H1 (cell line): Measurements from ENCODE around the gene EPHA2. TPM values are rescaled to one million over a fixed set of nuclear protein-coding genes. Genes with fewer than 3 reads are reported as not detected.
"Not testable (repeated sequence)": the region's sequence is repeated elsewhere in the genome, so short reads cannot be mapped to it uniquely, and the experiment has no call there.

Experiments used
- CTCF ChIA-PET: fragments of 300-600 bp; sonication (Branson Sonifier 250); formaldehyde crosslinking; loops from one replicate; lab custom pipeline; 2021; ENCODE audit not compliant: partially characterized antibody; lab: Charles Lee
- POLR2A ChIA-PET: fragments of 300-600 bp; sonication (Branson Sonifier 250); formaldehyde crosslinking; loops from one replicate; lab custom pipeline; 2021; ENCODE audit warnings: inconsistent platforms; ENCODE audit not compliant: partially characterized antibody; lab: Charles Lee
- DNase-seq, 2 experiments: peaks; one replicate each; pipeline versions ENCODE4 v3.0.0 to v3.0.0-alpha.2; 2010 to 2022; ENCODE audit warnings: low spot score in 2 of 2, low read depth in 1 of 2, mixed read lengths in 1 of 2
- FAIRE-seq: peaks from 2 replicates; lab custom pipeline; 2011; peaks lifted over from hg19 to GRCh38; lab: Jason Lieb, UNC
- H2AFZ ChIP-seq: 2 replicates; pipeline ENCODE4 v1.8.1; 2012; ENCODE audit warnings: low read length, inconsistent platforms
- H2AK5ac ChIP-seq: 2 replicates; pipeline ENCODE4 v1.6.1; 2013; ENCODE audit warnings: low read depth, low read length
- H2BK120ac ChIP-seq: replicated peaks from 2 replicates; pipeline ENCODE3; 2013; ENCODE audit warnings: low read depth, low read length, inconsistent platforms
- H2BK12ac ChIP-seq: 2 replicates; pipeline ENCODE4 v1.6.1; 2013; ENCODE audit warnings: low read depth, low read length
- H2BK15ac ChIP-seq: 2 replicates; pipeline ENCODE4 v1.6.1; 2013; ENCODE audit warnings: low read length
- H2BK20ac ChIP-seq: 2 replicates; pipeline ENCODE4 v1.6.1; 2013; ENCODE audit warnings: low read length
- H2BK5ac ChIP-seq: 2 replicates; pipeline ENCODE4 v1.6.1; 2013; ENCODE audit warnings: low read depth, low read length
- H3K14ac ChIP-seq: 2 replicates; pipeline ENCODE4 v1.6.1; 2013; ENCODE audit warnings: inconsistent platforms; ENCODE audit not compliant: insufficient read length
- H3K18ac ChIP-seq: 2 replicates; pipeline ENCODE4 v1.6.1; 2013; ENCODE audit warnings: low read length; ENCODE audit errors: extremely low read depth
- H3K23ac ChIP-seq: 2 replicates; pipeline ENCODE4 v1.6.1; 2013; ENCODE audit warnings: inconsistent platforms; ENCODE audit not compliant: insufficient read length
- H3K23me2 ChIP-seq: 2 replicates; pipeline ENCODE4 v1.6.1; 2013; ENCODE audit warnings: low read depth, low read length
- H3K27ac ChIP-seq: 2 replicates; pipeline ENCODE4 v1.6.1; 2011; ENCODE audit warnings: low read depth, low read length, inconsistent platforms
- H3K27me3 ChIP-seq, 4 experiments: replicated peaks in 1 of 4; 1 replicate in 1 of 4; 2 replicates in 3 of 4; pipeline versions ENCODE4 v1.6.1 to v1.8.1; 2011 to 2013; ENCODE audit warnings: low read length in 3 of 4, mild to moderate bottlenecking in 3 of 4, inconsistent platforms in 2 of 4, mixed read lengths in 2 of 4, moderate library complexity in 1 of 4; ENCODE audit not compliant: control insufficient read depth in 3 of 4, insufficient read depth in 3 of 4; ENCODE audit errors: extremely low read depth in 1 of 4
- H3K36me3 ChIP-seq, 4 experiments: 2 replicates each; pipeline versions ENCODE4 v1.6.1 to v1.8.1; 2011 to 2013; ENCODE audit warnings: mild to moderate bottlenecking in 4 of 4, low read length in 3 of 4, moderate library complexity in 2 of 4, control low read depth in 1 of 4, inconsistent platforms in 1 of 4; ENCODE audit not compliant: insufficient read depth in 4 of 4, control insufficient read depth in 2 of 4
- H3K4ac ChIP-seq: replicated peaks from 2 replicates; pipeline ENCODE3; 2013; ENCODE audit warnings: low read length, low read depth, mixed read lengths, inconsistent platforms; ENCODE audit not compliant: insufficient read length
- H3K4me1 ChIP-seq, 4 experiments: replicated peaks in 1 of 4; 1 replicate in 1 of 4; 2 replicates in 3 of 4; pipeline versions ENCODE4 v1.6.1 to v1.8.1; 2011 to 2013; ENCODE audit warnings: low read length in 3 of 4, inconsistent platforms in 2 of 4, mixed read lengths in 1 of 4; ENCODE audit not compliant: insufficient read depth in 4 of 4, control insufficient read depth in 3 of 4
- H3K4me2 ChIP-seq, 2 experiments: 2 replicates each; pipeline versions ENCODE4 v1.6.1 to v1.8.1; 2011 to 2013; ENCODE audit warnings: low read depth in 2 of 2, low read length in 2 of 2, control low read depth in 1 of 2, inconsistent platforms in 1 of 2, mild to moderate bottlenecking in 1 of 2; ENCODE audit not compliant: insufficient read depth in 1 of 2
- H3K4me3 ChIP-seq, 4 experiments: fragments of 200-600, 300-600 bp in 1 of 4; sonication (generic), shearing (Covaris generic), sonication (Bioruptor Twin) in 1 of 4; 2 replicates each; pipeline versions ENCODE4 v1.5.1 to v1.8.1; 2011 to 2016; ENCODE audit warnings: low read length in 4 of 4, low read depth in 3 of 4, control low read depth in 2 of 4, inconsistent platforms in 2 of 4, mild to moderate bottlenecking in 2 of 4, mixed read lengths in 1 of 4, moderate library complexity in 1 of 4; ENCODE audit not compliant: insufficient read depth in 2 of 4; ENCODE audit errors: extremely low read depth in 1 of 4
- H3K56ac ChIP-seq: replicated peaks from 2 replicates; pipeline ENCODE3; 2013; ENCODE audit warnings: low read depth, mild to moderate bottlenecking, mixed read lengths, low read length, inconsistent platforms; ENCODE audit not compliant: insufficient read length
- H3K79me1 ChIP-seq: 2 replicates; pipeline ENCODE4 v1.6.1; 2013; ENCODE audit warnings: low read depth, low read length, control low read depth
- H3K79me2 ChIP-seq, 2 experiments: 2 replicates each; pipeline versions ENCODE4 v1.6.1 to v1.8.1; 2012 to 2013; ENCODE audit warnings: low read length in 2 of 2, mild to moderate bottlenecking in 2 of 2, inconsistent platforms in 1 of 2; ENCODE audit not compliant: insufficient read depth in 2 of 2, control insufficient read depth in 1 of 2
- H3K9ac ChIP-seq, 4 experiments: replicated peaks in 1 of 4; 1 replicate in 1 of 4; 2 replicates in 3 of 4; pipeline versions ENCODE4 v1.6.1 to v1.8.1; 2011 to 2013; ENCODE audit warnings: low read depth in 3 of 4, low read length in 3 of 4, control low read depth in 2 of 4, mild to moderate bottlenecking in 2 of 4, moderate library complexity in 2 of 4, inconsistent platforms in 1 of 4; ENCODE audit errors: extremely low read depth in 1 of 4
- H3K9me3 ChIP-seq, 2 experiments: 2 replicates each; pipeline versions ENCODE4 v1.6.1 to v1.8.1; 2012 to 2013; ENCODE audit warnings: mild to moderate bottlenecking in 2 of 2, moderate library complexity in 2 of 2, control low read depth in 1 of 2, inconsistent platforms in 1 of 2, low read depth in 1 of 2, low read length in 1 of 2, mixed read lengths in 1 of 2; ENCODE audit not compliant: insufficient read depth in 2 of 2
- H4K20me1 ChIP-seq, 2 experiments: replicated peaks in 1 of 2; 2 replicates each; pipeline versions ENCODE3 to v1.8.1; 2011 to 2013; ENCODE audit warnings: inconsistent platforms in 2 of 2, low read length in 2 of 2, mild to moderate bottlenecking in 1 of 2; ENCODE audit not compliant: insufficient read depth in 2 of 2, control insufficient read depth in 1 of 2
- H4K5ac ChIP-seq: 2 replicates; pipeline ENCODE4 v1.6.1; 2013; ENCODE audit warnings: low read length, low read depth, mixed read lengths, inconsistent platforms; ENCODE audit not compliant: insufficient read length
- H4K8ac ChIP-seq: 2 replicates; pipeline ENCODE4 v1.8.0; 2013; ENCODE audit warnings: mild to moderate bottlenecking, moderate library complexity, low read length, inconsistent platforms; ENCODE audit not compliant: insufficient read depth; ENCODE audit errors: extremely low read depth
- H4K91ac ChIP-seq: replicated peaks from 2 replicates; pipeline ENCODE3; 2013; ENCODE audit warnings: low read length, mixed read lengths, inconsistent platforms; ENCODE audit not compliant: insufficient read length
- FOSL1 ChIP-seq: IDR thresholded peaks from 2 replicates; pipeline ENCODE4 v1.6.1; 2011; ENCODE audit warnings: mild to moderate bottlenecking, low read depth, low read length, moderate library complexity; ENCODE audit not compliant: insufficient read depth
- WGBS, 2 experiments: shearing (Covaris generic) in 1 of 2; methylation state at CpG; one replicate each; pipeline versions ENCODE4 v1.1.6 to v1.1.7; 2013 to 2015; ENCODE audit warnings: low lambda C conversion rate in 2 of 2, mixed read lengths in 2 of 2, inconsistent platforms in 1 of 2, low coverage in 1 of 2, missing lambda C conversion rate in 1 of 2; ENCODE audit not compliant: insufficient replicate concordance in 2 of 2, insufficient coverage in 1 of 2, insufficient read length in 1 of 2; ENCODE audit errors: extremely low coverage in 1 of 2, missing lambda C conversion rate in 1 of 2; 5-methylcytosine and 5-hydroxymethylcytosine counted together
- polyA plus RNA-seq, 7 experiments: library from polyadenylated mRNA; depleted of rRNA in 3 of 7; stranded (reverse) in 5 of 7; unstranded in 2 of 7; fragments of >200 nt in 5 of 7; fragments of 200-250 nt in 2 of 7; gene quantifications; 1 replicate in 5 of 7; 2 replicates in 1 of 7; 4 replicates in 1 of 7; pipeline versions ENCODE4 v1.2.1 to v1.2.3, GENCODE V29; 2011 to 2013; ENCODE audit warnings: missing spikeins in 2 of 7, mixed read lengths in 2 of 7
- total RNA-seq: library from RNA; stranded (reverse); fragmentation: NEBNext Ultra II Directional; extraction: Animal tissue kit (Norgen Biotek cat#: 25700); gene quantifications from 2 replicates; pipeline ENCODE4 v1.2.1, GENCODE V29; 2021

EPHA2 gene
- total and polyA plus RNA-seq, 2 of the 8 experiments (the other 6 are each of a cell fraction or from before 2014, with no cell fraction given), result 26.8 to 33.6 TPM

DNA sequence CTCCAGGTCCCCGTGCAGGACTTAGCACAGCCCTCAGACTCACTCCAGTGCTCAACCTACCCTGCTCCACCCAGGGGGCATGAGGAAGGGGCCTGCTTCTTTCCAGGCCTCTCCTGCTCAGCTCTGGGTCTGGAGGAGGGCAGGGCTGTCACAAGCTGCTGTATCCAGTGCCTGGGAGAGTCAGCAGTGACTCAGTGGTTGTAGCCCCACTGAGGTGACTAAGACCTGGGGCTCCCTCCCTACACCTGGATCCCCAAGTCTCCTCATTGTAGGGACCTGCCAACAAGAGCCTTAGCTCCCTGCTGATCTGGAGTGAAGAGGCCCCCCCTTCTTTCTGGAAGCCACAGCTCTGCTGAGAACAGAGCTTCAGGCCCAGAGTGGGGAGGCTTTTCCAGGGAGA lies 46.3 kb downstream of the EPHA2 start (continued):
- TF ChIP-seq FOSL1, result no peak
- TF ChIP-seq, all 59 proteins: peak for 0

DNA sequence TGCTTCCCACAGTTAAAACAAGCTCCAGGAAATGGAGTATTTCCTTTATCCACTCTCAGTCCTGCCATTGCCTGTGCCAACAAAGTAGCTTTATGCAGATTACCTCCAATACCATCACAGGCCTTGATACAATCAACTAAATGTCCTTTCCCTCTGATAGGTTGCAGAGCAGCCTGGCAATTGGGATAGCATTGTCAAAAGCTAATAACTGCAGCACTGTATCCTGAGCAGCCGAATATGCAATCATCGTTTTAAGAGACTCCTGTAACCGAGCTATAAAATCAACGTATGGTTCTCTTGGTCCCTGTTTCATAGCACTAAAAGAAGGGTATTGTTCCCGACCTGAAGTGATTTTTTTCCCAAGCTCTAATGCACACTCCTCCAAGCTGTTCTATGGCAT lies 48.8 kb downstream of the EPHA2 start:
- H3K27ac ChIP-seq, H3K14ac ChIP-seq, H3K9ac ChIP-seq, H4K5ac ChIP-seq, H3K4me1 ChIP-seq, H3K4ac ChIP-seq, H2BK120ac ChIP-seq, H3K36me3 ChIP-seq, DNase-seq, H3K56ac ChIP-seq, H3K79me1 ChIP-seq, H2BK12ac ChIP-seq, H2BK15ac ChIP-seq, H3K27me3 ChIP-seq, H3K4me2 ChIP-seq, H2BK5ac ChIP-seq, H2AK5ac ChIP-seq, H3K23ac ChIP-seq, H4K8ac ChIP-seq, H4K20me1 ChIP-seq, H4K91ac ChIP-seq, H2AFZ ChIP-seq, FAIRE-seq, POLR2A ChIA-PET, H3K79me2 ChIP-seq, H3K18ac ChIP-seq, H3K23me2 ChIP-seq, H3K4me3 ChIP-seq, H2BK20ac ChIP-seq: not testable (repeated sequence)
- CTCF ChIA-PET, result interaction anchor here (1.1 to 31.3 kb wide), 5 partner anchors 10 to 91 kb away, joined by 3 to 522 read pairs (median 5); partner anchors contain the start of gene FAM131C
- peaks cover 13 to 16% of the 10 kb centered on the region in 2 experiments for H3K9me3 ChIP-seq
- 92% methylated on average over 5 of the region's 5 CpGs; no CpG with 5 or more reads in 1 of the 2 experiments for WGBS, 2 experiments
